WTC11 (cell line): ENCODE measurements around the gene RUVBL2.

ENCODE experiments used
- CBFB ChIP-seq: sonication (generic); formaldehyde crosslinking; IDR thresholded peaks from 2 replicates; pipeline ENCODE4 v1.8.1; 2022; ENCODE audit warnings: mild to moderate bottlenecking, low read depth, missing genetic modification reagents
- ESRRA ChIP-seq: sonication (generic); formaldehyde crosslinking; IDR thresholded peaks from 2 replicates; pipeline ENCODE4 v1.8.1; 2022; ENCODE audit warnings: mild to moderate bottlenecking, missing genetic modification reagents, borderline replicate concordance
- FOXK1 ChIP-seq: sonication (generic); formaldehyde crosslinking; IDR thresholded peaks from 2 replicates; pipeline ENCODE4 v1.8.0; 2022; ENCODE audit warnings: mild to moderate bottlenecking, moderate library complexity, missing genetic modification reagents
- FOXP1 ChIP-seq: sonication (generic); formaldehyde crosslinking; IDR thresholded peaks from 2 replicates; pipeline ENCODE4 v1.8.0; 2022; ENCODE audit warnings: missing genetic modification reagents, mild to moderate bottlenecking, moderate library complexity, borderline replicate concordance
- JUN ChIP-seq: sonication (generic); formaldehyde crosslinking; IDR thresholded peaks from 2 replicates; pipeline ENCODE4 v1.8.0; 2023; ENCODE audit warnings: mild to moderate bottlenecking, missing genetic modification reagents
- NR1H2 ChIP-seq: sonication (generic); formaldehyde crosslinking; IDR thresholded peaks from 2 replicates; pipeline ENCODE4 v1.9.0; 2021; ENCODE audit warnings: mild to moderate bottlenecking, moderate library complexity, missing genetic modification reagents
- ZNF263 ChIP-seq: sonication (generic); formaldehyde crosslinking; IDR thresholded peaks from 2 replicates; pipeline ENCODE4 v1.8.1; 2022; ENCODE audit warnings: low read depth, mild to moderate bottlenecking, moderate library complexity, missing genetic modification reagents
- TF ChIP-seq, protein P1 (sequence below): fragments of 200-600 bp; IDR thresholded peaks from 2 replicates; pipeline ENCODE4 v1.8.0; 2022; ENCODE audit warnings: antibody characterized with exemption
- TF ChIP-seq, protein P2 (sequence below): sonication (generic); formaldehyde crosslinking; IDR thresholded peaks from 2 replicates; pipeline ENCODE4 v1.8.1; 2023; ENCODE audit warnings: mild to moderate bottlenecking, missing genetic modification reagents
- TF ChIP-seq, protein P3 (sequence below): sonication (generic); formaldehyde crosslinking; IDR thresholded peaks from 2 replicates; pipeline ENCODE4 v1.8.0; 2022; ENCODE audit warnings: mild to moderate bottlenecking, missing genetic modification reagents
- TF ChIP-seq, protein P4 (sequence below): sonication (generic); formaldehyde crosslinking; IDR thresholded peaks from 2 replicates; pipeline ENCODE4 v1.8.1; 2023; ENCODE audit warnings: mild to moderate bottlenecking, missing genetic modification reagents, moderate library complexity
- TF ChIP-seq, protein P5 (sequence below): fragments of 250-450 bp; sonication (Bioruptor Pico); IDR thresholded peaks from 2 replicates; pipeline ENCODE4 v2.1.2; 2022; ENCODE audit warnings: mild to moderate bottlenecking, moderate library complexity

DNA sequence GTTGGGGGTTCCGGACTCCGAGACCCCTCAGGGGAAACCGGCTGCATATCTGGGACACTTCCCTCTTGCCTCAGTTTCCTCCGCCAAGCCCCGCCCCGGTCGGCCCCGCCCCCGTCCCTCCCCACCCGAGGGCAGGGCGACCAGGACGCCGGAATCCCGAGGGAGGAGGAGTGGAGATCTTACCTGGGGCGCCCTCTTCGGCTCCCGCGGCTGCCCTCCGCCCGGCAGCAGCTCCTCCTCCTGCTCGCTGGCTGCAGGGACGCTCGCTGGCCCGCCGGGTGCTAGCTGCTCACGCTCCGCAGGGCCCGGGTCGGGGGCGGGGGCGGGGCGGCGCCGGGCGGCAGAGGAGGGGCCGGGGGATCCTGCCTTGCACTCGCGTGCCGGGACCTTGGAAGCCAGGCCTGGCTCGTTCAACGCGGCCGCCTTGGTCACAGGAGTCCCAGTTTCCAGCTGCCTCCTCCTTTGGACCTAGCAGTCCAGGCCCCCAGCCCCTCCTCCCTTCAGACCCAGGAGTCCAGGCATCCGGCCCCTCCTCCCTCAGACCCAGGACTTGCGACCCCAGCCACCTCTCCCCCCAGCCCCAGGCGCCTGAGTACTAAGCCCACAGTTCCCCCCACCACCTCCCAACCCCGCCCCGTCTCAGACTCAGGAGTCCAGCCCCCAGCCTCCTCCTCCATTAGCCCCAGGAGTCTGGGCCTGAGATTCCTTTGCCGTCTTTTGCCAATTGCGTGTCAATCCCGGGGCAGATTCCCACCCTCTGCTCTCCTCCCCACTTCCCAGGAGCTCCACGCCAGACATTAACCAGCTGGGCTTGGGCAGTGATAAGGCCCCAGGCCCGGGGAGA lies 71.3 kb downstream of the RUVBL2 start, which contains the start of gene NTF4:
- TF ChIP-seq, protein P1, sequence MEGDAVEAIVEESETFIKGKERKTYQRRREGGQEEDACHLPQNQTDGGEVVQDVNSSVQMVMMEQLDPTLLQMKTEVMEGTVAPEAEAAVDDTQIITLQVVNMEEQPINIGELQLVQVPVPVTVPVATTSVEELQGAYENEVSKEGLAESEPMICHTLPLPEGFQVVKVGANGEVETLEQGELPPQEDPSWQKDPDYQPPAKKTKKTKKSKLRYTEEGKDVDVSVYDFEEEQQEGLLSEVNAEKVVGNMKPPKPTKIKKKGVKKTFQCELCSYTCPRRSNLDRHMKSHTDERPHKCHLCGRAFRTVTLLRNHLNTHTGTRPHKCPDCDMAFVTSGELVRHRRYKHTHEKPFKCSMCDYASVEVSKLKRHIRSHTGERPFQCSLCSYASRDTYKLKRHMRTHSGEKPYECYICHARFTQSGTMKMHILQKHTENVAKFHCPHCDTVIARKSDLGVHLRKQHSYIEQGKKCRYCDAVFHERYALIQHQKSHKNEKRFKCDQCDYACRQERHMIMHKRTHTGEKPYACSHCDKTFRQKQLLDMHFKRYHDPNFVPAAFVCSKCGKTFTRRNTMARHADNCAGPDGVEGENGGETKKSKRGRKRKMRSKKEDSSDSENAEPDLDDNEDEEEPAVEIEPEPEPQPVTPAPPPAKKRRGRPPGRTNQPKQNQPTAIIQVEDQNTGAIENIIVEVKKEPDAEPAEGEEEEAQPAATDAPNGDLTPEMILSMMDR: no peak
- no peak for TF ChIP-seq NR1H2 (CRISPR knock-in tag)
- no peak for TF ChIP-seq FOXP1 (CRISPR knock-in tag)
- TF ChIP-seq, protein P2, sequence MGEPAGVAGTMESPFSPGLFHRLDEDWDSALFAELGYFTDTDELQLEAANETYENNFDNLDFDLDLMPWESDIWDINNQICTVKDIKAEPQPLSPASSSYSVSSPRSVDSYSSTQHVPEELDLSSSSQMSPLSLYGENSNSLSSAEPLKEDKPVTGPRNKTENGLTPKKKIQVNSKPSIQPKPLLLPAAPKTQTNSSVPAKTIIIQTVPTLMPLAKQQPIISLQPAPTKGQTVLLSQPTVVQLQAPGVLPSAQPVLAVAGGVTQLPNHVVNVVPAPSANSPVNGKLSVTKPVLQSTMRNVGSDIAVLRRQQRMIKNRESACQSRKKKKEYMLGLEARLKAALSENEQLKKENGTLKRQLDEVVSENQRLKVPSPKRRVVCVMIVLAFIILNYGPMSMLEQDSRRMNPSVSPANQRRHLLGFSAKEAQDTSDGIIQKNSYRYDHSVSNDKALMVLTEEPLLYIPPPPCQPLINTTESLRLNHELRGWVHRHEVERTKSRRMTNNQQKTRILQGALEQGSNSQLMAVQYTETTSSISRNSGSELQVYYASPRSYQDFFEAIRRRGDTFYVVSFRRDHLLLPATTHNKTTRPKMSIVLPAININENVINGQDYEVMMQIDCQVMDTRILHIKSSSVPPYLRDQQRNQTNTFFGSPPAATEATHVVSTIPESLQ (CRISPR knock-in tag): no peak
- no peak for TF ChIP-seq CBFB
- no peak for TF ChIP-seq FOXK1 (CRISPR knock-in tag)
- TF ChIP-seq, protein P3, sequence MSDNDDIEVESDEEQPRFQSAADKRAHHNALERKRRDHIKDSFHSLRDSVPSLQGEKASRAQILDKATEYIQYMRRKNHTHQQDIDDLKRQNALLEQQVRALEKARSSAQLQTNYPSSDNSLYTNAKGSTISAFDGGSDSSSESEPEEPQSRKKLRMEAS (CRISPR knock-in tag): no peak
- no peak for TF ChIP-seq ZNF263
- TF ChIP-seq ESRRA (CRISPR knock-in tag): no peak
- TF ChIP-seq, protein P4, sequence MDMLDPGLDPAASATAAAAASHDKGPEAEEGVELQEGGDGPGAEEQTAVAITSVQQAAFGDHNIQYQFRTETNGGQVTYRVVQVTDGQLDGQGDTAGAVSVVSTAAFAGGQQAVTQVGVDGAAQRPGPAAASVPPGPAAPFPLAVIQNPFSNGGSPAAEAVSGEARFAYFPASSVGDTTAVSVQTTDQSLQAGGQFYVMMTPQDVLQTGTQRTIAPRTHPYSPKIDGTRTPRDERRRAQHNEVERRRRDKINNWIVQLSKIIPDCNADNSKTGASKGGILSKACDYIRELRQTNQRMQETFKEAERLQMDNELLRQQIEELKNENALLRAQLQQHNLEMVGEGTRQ (CRISPR knock-in tag): no peak
- TF ChIP-seq, protein P5, sequence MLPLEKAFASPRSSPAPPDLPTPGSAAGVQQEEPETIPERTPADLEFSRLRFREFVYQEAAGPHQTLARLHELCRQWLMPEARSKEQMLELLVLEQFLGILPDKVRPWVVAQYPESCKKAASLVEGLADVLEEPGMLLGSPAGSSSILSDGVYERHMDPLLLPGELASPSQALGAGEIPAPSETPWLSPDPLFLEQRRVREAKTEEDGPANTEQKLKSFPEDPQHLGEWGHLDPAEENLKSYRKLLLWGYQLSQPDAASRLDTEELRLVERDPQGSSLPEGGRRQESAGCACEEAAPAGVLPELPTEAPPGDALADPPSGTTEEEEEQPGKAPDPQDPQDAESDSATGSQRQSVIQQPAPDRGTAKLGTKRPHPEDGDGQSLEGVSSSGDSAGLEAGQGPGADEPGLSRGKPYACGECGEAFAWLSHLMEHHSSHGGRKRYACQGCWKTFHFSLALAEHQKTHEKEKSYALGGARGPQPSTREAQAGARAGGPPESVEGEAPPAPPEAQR: no peak
- no peak for TF ChIP-seq JUN
